NCI-H1105 treated with DMSO at 0.1 percent for 48 hours (cell line): ENCODE results near the gene TRPM6.

Experiments used
- DNase-seq: peaks from one replicate; lab custom pipeline; 2025; lab: John Stamatoyannopoulos, UW

Gene TRPM6

GRCh38 chr9:74721696-74722660, 165.7 kb downstream of the TRPM6 start:
- no peak for DNase-seq

- DNase-seq, result no peak
Observed at GRCh38 chr9:74719306-74719705, 168.4 kb downstream of the TRPM6 start.

DNA sequence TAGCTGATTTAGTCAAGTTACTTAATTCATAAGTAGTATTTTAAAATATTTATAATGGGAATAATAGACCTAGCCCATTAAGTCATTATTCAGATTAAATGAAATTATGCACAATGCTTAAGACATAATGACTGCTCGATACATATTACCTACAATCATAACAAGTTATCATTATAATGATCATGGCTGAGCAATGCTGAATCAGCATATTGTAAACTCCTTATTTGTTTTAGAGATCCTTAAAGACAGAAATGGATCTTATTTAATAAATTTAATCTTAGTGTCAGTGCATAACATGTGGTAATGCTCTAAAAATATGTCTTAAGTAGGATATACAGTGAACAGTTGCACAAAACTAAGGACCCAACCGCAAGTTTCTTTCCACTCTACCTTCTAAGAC, 169.0 kb downstream of the TRPM6 start:
- no peak for DNase-seq

DNA sequence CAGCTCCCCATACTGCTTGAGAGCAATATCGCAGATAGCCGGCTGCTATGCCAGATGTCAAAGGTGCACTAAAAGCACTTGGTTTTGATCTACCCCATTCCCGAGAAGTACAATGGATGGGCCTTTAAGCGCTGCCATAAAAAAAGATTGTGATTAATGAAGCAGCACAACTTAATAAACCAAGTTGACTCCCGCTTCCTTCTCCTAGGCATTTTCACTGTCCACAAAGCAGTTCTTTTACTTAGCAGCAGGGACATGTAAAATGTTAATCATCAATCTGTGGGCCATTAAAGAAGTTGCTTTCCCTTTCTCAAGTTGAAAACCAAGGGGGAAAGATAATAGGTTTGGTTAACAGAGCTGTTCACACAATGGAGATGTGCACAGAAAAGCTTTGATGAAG, 176.4 kb downstream of the TRPM6 start:
- no peak for DNase-seq

- no peak for DNase-seq
Observed at GRCh38 chr9:74697535-74697934, 190.2 kb downstream of the TRPM6 start.

- no peak for DNase-seq
Observed at GRCh38 chr9:74696520-74696919, 191.2 kb downstream of the TRPM6 start.

GRCh38 chr9:74691058-74691457, 196.7 kb downstream of the TRPM6 start:
- DNase-seq, result no peak

- no peak for DNase-seq
Observed at GRCh38 chr9:74683322-74683721, 204.4 kb downstream of the TRPM6 start.

DNA sequence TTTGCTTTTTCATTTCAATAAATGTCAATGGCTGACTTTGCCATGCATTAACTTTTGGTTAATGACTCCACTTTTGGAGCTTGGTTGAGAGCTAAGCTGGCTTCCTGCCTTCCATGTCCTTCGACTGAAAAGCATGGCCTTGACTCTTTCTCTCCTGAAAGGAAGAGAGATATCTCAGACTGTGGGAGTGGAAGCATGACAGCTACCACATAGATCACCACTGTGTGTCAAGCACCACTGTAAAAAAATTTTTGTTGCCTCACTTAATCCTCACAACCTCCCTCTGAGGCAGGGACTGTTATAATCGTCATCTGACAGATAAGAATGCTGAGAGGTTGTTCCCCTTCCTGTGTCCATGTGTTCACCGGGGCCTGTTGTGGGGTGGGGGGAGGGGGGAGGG, 205.8 kb downstream of the TRPM6 start:
- no peak for DNase-seq

- DNase-seq, result no peak
Observed at GRCh38 chr9:74674077-74674476, 213.6 kb downstream of the TRPM6 start.
